Activated T-cell treated with anti-CD3 and anti-CD28 coated beads for 48 hours (primary cell): ENCODE results near the gene TMEM116.

Experiments used
- DNase-seq: peaks from one replicate; pipeline ENCODE4 v3.0.0-alpha.2; 2020; ENCODE audit warnings: low read depth

TMEM116 gene

GRCh38 chr12:111893287-111893686 is 119.7 kb downstream of the TMEM116 start:
- DNase-seq, result no peak

DNA sequence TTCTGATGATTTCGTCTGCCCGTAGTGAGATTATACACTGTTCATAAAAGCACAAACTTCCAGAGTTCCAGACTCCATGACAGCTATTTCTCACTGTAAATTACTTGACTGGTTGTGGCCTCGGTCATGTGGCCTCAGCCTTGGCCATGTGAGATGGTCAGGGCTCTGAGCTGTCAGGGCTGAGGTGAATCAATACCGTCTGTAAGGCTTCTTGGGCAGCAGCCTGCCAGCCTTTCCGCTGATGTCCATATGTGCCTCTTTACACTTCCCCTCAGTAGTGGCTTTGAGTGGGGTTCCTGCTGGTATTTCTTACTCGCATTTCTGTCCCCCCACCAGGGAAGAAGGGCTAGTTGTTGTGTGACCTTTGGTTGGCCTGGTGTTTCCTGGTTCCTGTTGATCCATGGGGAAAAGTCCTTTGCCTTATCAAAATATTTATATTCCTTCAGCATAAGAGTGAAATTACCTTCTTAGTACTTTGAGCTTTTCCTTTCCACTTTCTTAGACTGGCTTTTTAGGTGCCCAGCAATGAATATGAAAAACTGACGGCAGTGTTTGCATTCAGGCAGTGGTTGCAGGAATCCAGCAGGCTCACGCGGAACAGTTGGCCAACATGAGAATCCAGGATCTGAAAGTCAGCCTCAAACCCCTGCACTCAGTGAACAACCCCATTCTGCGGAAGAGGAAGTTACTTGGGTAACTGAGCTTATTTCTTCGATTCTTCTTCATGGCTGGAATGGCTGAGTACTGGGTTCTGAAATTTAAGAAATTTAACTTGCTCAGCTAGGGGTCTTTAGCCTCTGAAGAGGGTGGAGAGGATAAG is 124.8 kb downstream of the TMEM116 start:
- DNase-seq, result no peak

DNA sequence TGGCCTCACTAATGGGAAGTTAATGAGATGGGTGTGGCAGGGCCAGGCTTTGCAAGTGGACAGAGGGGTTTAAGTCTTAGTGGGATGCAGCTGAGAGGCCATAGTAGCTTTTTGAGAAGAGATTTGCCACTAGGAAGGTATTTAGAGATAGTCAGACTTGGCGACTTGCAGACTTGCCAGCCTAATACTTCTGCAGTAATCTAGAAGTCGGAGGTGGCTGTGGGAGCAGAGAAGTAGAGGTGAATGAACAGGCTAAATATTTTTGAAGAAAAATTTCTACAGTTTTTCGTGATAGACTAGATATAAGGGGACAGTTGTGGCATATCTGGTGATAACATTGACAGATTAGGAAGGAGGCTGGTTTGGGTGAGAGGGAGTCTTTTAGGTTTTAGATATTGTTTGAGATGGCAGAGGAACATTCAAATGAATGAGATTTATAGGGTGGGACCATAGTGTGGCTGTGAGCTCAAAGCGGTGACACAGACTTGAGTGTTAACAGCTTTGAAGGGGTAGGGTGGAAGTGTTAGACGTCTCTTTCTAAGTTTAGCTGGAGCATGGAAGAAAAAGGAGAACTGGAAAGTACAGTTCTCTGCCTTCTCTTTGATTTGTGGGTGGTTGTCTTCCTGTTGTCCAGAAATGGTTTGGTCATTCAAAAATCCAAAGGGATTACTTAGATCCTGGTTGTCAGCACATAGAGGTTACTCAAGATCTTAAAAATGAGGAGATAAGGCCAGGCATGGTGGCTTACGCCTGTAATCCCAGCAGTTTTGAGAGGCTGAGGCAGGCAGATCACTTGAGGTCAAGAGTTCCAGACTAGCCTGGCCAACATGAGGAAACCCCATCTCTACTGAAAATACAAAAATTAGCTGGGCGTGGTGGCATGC is 126.1 kb downstream of the TMEM116 start:
- DNase-seq, result no peak

DNA sequence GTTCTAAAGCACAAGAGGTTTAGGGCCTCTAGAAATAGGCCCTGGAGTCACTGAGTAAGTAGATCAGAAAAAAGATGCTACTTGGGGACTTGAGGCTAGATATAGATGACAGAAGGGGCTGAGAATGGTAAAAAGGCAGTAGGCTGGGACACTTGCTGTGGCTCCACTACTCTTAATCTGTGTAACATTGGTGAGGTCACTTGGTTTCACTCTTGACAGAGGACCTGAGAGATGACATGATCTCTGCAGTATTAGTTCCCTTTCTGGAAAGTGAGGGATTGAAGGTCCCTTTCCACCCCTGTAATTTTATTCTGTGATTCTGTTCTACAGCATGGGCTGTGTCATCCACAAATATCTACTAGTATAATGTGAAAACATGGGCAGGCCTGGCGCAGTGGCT is 131.2 kb downstream of the TMEM116 start:
- DNase-seq, result no peak
